Panc1 (cell line): ENCODE results near the gene NOL4L.

Experiments used
- POLR2AphosphoS5 ChIP-seq: IDR thresholded peaks from 2 replicates; pipeline ENCODE4 v1.6.1; 2012; ENCODE audit warnings: mild to moderate bottlenecking, low read depth, low read length, moderate library complexity
- REST ChIP-seq, 2 experiments: IDR thresholded peaks; 2 replicates each; pipeline ENCODE4 v1.6.1; 2011 to 2012; ENCODE audit warnings: low read depth in 2 of 2, control low read depth in 1 of 2, low read length in 1 of 2, mild to moderate bottlenecking in 1 of 2, moderate library complexity in 1 of 2; ENCODE audit not compliant: insufficient read depth in 1 of 2
- SIN3A ChIP-seq: IDR thresholded peaks from 2 replicates; pipeline ENCODE4 v1.6.1; 2012; ENCODE audit warnings: low read depth, mild to moderate bottlenecking, low read length, moderate library complexity, borderline replicate concordance; ENCODE audit not compliant: insufficient read depth
- TF ChIP-seq, protein P1 (sequence below): fragments of 450-650 bp; IDR thresholded peaks from 2 replicates; pipeline ENCODE4 v1.5.1; 2017; ENCODE audit warnings: mild to moderate bottlenecking

DNA sequence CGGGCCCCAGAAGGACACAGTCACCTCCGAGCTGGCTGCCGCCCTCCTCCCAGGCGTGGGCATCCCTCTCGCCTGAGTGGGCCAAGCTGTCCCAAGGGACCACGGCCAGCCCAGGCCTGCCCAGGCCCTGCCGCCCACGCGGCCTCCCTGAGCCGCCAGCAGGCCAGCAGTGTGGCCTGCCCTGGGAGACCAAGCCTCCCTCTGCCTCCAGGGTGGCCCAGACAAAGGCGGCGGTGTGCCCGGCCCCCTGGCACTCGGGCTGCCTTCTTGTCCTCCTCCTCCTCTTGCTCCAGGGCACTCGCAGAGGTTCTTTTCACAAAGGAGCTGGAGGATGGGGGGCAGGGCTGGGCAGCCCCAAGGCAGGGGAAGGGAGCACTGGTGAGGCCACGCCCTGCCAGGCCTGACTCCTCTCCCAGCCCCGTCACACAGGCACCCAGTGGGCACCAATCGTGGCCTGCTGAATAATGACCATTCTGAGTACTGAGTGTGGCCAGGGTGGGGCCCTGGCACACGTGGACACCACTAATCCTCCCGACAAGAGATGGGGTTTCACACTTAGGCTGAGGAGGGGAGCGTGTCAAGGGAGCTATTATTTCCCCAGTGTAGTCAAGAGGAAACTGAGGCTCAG lies 25.3 kb downstream of the NOL4L start:
- TF ChIP-seq REST (IDR thresholded peaks at IDR 0.05; ENCODE audit: insufficient read depth in 1 of 2, low read depth in 2 of 2, low read length in 1 of 2) (no peak), POLR2AphosphoS5 (no peak), SIN3A (no peak)
- TF ChIP-seq, protein P1, sequence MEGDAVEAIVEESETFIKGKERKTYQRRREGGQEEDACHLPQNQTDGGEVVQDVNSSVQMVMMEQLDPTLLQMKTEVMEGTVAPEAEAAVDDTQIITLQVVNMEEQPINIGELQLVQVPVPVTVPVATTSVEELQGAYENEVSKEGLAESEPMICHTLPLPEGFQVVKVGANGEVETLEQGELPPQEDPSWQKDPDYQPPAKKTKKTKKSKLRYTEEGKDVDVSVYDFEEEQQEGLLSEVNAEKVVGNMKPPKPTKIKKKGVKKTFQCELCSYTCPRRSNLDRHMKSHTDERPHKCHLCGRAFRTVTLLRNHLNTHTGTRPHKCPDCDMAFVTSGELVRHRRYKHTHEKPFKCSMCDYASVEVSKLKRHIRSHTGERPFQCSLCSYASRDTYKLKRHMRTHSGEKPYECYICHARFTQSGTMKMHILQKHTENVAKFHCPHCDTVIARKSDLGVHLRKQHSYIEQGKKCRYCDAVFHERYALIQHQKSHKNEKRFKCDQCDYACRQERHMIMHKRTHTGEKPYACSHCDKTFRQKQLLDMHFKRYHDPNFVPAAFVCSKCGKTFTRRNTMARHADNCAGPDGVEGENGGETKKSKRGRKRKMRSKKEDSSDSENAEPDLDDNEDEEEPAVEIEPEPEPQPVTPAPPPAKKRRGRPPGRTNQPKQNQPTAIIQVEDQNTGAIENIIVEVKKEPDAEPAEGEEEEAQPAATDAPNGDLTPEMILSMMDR = no peak
